ENCODE data around the gene TBC1D10B.

DNA sequence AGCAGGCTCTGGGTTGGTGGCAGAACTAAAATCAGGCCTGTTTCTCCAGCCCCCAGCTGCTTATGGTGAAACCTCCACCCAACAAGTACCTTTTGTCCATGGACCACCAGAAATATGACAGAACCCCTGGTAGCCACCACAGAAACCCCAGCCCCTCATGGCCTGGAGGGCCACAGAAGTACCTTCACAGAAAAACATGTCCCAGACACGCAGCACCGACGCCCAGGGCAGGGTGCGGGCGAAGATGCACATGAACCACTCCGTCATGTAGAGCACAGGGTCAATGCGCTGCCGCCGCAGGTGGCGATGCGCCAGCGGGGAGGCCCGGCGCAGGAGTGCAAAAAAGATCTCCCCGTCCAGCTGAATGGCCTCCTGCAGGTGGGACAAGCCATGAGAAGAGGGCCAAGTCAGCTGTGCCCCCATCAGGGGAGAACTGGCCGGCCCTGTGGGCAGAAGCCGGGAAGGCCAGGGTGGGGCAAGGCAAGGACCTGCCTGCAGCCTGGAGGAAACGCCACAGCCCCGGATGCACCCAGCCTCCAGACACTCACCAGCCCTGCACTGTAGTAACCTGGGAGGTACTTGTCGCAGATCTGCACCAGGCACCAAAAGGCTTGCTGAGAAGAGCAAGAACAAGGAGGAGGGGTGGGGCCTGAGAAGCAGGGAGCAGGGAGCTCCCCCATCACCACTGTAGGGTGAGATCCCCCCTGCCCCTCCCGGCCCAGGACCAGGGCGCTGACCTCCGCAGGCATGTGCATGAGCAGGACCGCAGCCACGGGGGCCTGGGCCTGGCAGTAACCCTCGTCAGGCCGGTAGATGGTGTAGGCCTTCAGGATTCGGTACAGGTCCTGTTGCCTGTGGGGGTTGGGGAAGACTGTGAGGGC lies 11.1 kb downstream of the TBC1D10B start:
- TF ChIP-seq, protein P1, sequence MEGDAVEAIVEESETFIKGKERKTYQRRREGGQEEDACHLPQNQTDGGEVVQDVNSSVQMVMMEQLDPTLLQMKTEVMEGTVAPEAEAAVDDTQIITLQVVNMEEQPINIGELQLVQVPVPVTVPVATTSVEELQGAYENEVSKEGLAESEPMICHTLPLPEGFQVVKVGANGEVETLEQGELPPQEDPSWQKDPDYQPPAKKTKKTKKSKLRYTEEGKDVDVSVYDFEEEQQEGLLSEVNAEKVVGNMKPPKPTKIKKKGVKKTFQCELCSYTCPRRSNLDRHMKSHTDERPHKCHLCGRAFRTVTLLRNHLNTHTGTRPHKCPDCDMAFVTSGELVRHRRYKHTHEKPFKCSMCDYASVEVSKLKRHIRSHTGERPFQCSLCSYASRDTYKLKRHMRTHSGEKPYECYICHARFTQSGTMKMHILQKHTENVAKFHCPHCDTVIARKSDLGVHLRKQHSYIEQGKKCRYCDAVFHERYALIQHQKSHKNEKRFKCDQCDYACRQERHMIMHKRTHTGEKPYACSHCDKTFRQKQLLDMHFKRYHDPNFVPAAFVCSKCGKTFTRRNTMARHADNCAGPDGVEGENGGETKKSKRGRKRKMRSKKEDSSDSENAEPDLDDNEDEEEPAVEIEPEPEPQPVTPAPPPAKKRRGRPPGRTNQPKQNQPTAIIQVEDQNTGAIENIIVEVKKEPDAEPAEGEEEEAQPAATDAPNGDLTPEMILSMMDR (IDR thresholded peaks at IDR 0.05), result no peak
- no peak for TF ChIP-seq POLR2A (IDR thresholded peaks at IDR 0.05)
- TF ChIP-seq EP300 (IDR thresholded peaks at IDR 0.05), result no peak

Data from ovary (tissue), 3 donors.